ENCODE data around the gene ZSWIM3. TPM values are rescaled to one million over a fixed set of nuclear protein-coding genes. Genes with fewer than 3 reads are reported as not detected.

ZSWIM3 gene
- total and polyA plus RNA-seq, 2 donors (not counting 3 experiments of a cell fraction or from before 2014, with no cell fraction given), result 3.8 to 4.4 TPM

DNA sequence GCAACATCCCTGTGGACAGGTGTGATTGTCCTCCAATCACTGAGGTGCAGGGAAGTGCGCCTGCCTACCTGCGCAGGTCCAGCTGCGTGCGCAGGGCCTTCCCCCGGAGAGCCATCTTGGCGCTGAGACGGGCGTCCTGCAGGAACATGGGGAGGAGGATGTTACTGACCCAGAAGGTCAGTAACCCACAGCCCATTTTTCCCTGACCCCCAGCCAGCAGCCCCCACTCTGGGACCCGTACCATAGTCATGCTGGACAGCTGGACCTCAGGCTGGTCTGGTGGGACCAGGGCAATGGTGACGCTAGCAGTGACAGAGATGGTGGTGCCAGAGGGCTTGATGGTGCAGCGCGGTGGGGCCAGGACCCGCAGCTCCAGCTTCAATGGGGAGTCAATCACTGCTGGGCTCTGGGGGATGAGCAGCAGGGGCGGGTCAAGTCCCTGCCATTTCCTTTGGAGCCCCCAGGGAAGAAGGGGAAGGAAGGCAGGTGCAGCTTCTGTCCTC is 44.8 kb downstream of the ZSWIM3 start:
- intact Hi-C loops (cut with micrococcal nuclease), result no loop called here
- ChIA-PET POLR2A (interaction anchor here (0.6 kb wide), 1 partner anchor 22 kb away, joined by 3 read pairs; no protein-coding TSS in a partner anchor), CTCF (interaction anchor here (1.3 kb wide), 1 partner anchor 12 kb away, joined by 3 read pairs; no protein-coding TSS in a partner anchor)
- Histone ChIP-seq H3K4me2 (ENCODE audit: insufficient read depth, low read length) (no peak overlapping the region), H3K9me1 (replicated peaks; ENCODE audit: control insufficient read depth, extremely low read depth, insufficient read depth, low read length) (no peaks in the 10 kb centered on the region), H3K9me3 (replicated peaks; ENCODE audit: control insufficient read depth, insufficient read depth, low read length) (no peaks in the 10 kb centered on the region), H3K27me3 (ENCODE audit: control insufficient read depth in 2 of 2, insufficient read depth in 2 of 2, low read length in 2 of 2) (no peaks in the 10 kb centered on the region), H3K4me3 (replicated peaks in 1 of 3; ENCODE audit: insufficient read depth in 1 of 3, low read depth in 1 of 3, low read length in 3 of 3) (no peak overlapping the region), H2AFZ (ENCODE audit: low read depth, low read length) (no peak overlapping the region), H3K9ac (replicated peaks; ENCODE audit: extremely low read depth, insufficient read depth, low read length) (no peak overlapping the region), H3K27ac (ENCODE audit: insufficient read depth, low read depth, low read length) (no peak overlapping the region), H3K36me3 (ENCODE audit: control insufficient read depth in 2 of 2, extremely low read depth in 1 of 2, insufficient read depth in 2 of 2, low read length in 2 of 2) (peaks cover 0 to 23% of the 10 kb centered on the region in 2 experiments), H3K4me1 (ENCODE audit: control insufficient read depth, extremely low read depth, insufficient read depth, low read length) (no peaks in the 10 kb centered on the region), H4K20me1 (replicated peaks; ENCODE audit: control insufficient read depth, extremely low read depth, insufficient read depth, low read length) (no peaks in the 10 kb centered on the region), H3K79me2 (ENCODE audit: control insufficient read depth, insufficient read depth, low read length) (no peaks in the 10 kb centered on the region)
- BruUV-seq (replicated peaks), result no TSS peak
- DNase-seq (ENCODE audit: low read depth, low spot score), result no peak
- no peak for FAIRE-seq
- TF ChIP-seq, protein P1, sequence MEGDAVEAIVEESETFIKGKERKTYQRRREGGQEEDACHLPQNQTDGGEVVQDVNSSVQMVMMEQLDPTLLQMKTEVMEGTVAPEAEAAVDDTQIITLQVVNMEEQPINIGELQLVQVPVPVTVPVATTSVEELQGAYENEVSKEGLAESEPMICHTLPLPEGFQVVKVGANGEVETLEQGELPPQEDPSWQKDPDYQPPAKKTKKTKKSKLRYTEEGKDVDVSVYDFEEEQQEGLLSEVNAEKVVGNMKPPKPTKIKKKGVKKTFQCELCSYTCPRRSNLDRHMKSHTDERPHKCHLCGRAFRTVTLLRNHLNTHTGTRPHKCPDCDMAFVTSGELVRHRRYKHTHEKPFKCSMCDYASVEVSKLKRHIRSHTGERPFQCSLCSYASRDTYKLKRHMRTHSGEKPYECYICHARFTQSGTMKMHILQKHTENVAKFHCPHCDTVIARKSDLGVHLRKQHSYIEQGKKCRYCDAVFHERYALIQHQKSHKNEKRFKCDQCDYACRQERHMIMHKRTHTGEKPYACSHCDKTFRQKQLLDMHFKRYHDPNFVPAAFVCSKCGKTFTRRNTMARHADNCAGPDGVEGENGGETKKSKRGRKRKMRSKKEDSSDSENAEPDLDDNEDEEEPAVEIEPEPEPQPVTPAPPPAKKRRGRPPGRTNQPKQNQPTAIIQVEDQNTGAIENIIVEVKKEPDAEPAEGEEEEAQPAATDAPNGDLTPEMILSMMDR (IDR thresholded peaks at IDR 0.05; ENCODE audit: extremely low read depth in 1 of 2, insufficient read depth in 1 of 2, low read depth in 1 of 2, low read length in 2 of 2), result no peak
- TF ChIP-seq JUN (IDR thresholded peaks at IDR 0.05; ENCODE audit: borderline replicate concordance, insufficient read depth, insufficient read length, low read depth) (no peak), POLR2A (IDR thresholded peaks at IDR 0.05; ENCODE audit: low read depth, low read length) (no peak), EZH2 (IDR thresholded peaks at IDR 0.05; ENCODE audit: borderline replicate concordance, low read depth, low read length, severe bottlenecking) (no peak)
- dilution Hi-C loops (cut with MboI; ENCODE audit: extremely low pct_ligation_motif_present, low sequenced_read_pairs), result no loop called here
